ENCODE data around the gene ABCB8. TPM values are rescaled to one million over a fixed set of nuclear protein-coding genes. Genes with fewer than 3 reads are reported as not detected.

ABCB8 gene
- total and polyA plus RNA-seq, 2 of the 8 experiments (the other 6 are each of a cell fraction or from before 2014, with no cell fraction given), result 17.7 to 27.0 TPM

DNA sequence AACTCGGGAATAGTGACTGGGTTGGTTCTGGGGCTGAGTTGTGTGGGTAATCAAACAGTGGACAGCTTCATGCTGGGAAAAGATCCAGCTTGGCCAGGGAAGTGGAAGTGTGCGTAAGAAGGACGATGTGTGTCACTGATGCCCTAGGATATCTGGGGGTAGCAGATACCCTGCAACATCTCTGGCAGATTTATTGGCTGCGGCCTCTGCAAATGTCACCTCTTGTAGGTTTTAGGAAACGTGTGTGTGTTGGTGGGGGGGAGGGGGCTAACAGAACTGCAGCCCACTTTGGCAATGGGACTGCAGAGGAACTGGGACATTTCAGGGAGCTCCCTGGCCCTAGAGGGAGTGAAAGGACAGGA lies 57.1 kb downstream of the ABCB8 start:
- H2AK5ac ChIP-seq (ENCODE audit: low read depth, low read length), result no peak overlapping the region
- H4K20me1 ChIP-seq (replicated peaks in 1 of 2; ENCODE audit: control insufficient read depth in 1 of 2, insufficient read depth in 2 of 2, low read length in 2 of 2), result peaks cover 19 to 27% of the 10 kb centered on the region in 2 experiments
- ChIA-PET CTCF (ENCODE audit: partially characterized antibody) (interaction anchor here (0.8 to 15.1 kb wide), 12 partner anchors 8 to 142 kb away, joined by 3 to 448 read pairs (median 3); partner anchors contain the start of genes ABCF2 and SLC4A2), POLR2A (ENCODE audit: partially characterized antibody) (interaction anchor here (0.6 to 2.7 kb wide), 9 partner anchors 9 to 234 kb away, joined by 3 to 13 read pairs (median 4); partner anchors contain the start of genes ABCF2 and H2BK1)
- H4K5ac ChIP-seq (ENCODE audit: insufficient read length, low read depth, low read length), result no peak overlapping the region
- H3K27ac ChIP-seq (ENCODE audit: low read depth, low read length), result no peak overlapping the region
- WGBS, 2 experiments (ENCODE audit: extremely low coverage in 1 of 2, insufficient coverage in 1 of 2, insufficient read length in 1 of 2, insufficient replicate concordance in 2 of 2, low coverage in 1 of 2, low lambda C conversion rate in 2 of 2, missing lambda C conversion rate in 1 of 2), result 52% methylated on average over 5 of the region's 5 CpGs; no CpG with 5 or more reads in 1 of the 2 experiments
- no peak overlapping the region for H3K14ac ChIP-seq (ENCODE audit: insufficient read length)
- H3K36me3 ChIP-seq (ENCODE audit: control insufficient read depth in 2 of 4, insufficient read depth in 4 of 4, low read length in 3 of 4), result no peaks in the 10 kb centered on the region
- H3K79me1 ChIP-seq (ENCODE audit: low read depth, low read length), result peaks cover 5% of the 10 kb centered on the region
- no peak overlapping the region; the same call in 1 of the 2 replicates for H2BK12ac ChIP-seq (ENCODE audit: low read depth, low read length)
- H2BK5ac ChIP-seq (ENCODE audit: low read depth, low read length), result peak overlapping the region; percentile 42; the same call in 1 of the 2 replicates
- H3K27me3 ChIP-seq (replicated peaks in 1 of 4; ENCODE audit: control insufficient read depth in 3 of 4, extremely low read depth in 1 of 4, insufficient read depth in 3 of 4, low read length in 3 of 4), result peaks cover 0 to 26% (median 14%) of the 10 kb centered on the region in 4 experiments; a peak in 6 of 7 replicates
- H3K56ac ChIP-seq (replicated peaks; ENCODE audit: insufficient read length, low read depth, low read length), result no peak overlapping the region
- H3K4me3 ChIP-seq (ENCODE audit: extremely low read depth in 1 of 4, insufficient read depth in 2 of 4, low read depth in 3 of 4, low read length in 4 of 4), result peak overlapping the region in 3 of 4 experiments; percentile 48 to 64 (median 58); a peak in 5 of 8 replicates
- peak overlapping the region; percentile 78 to 85 for H3K4me2 ChIP-seq (ENCODE audit: insufficient read depth in 1 of 2, low read depth in 2 of 2, low read length in 2 of 2)
- no peak overlapping the region for H2BK120ac ChIP-seq (replicated peaks; ENCODE audit: low read depth, low read length)
- H3K18ac ChIP-seq (ENCODE audit: extremely low read depth, low read length), result 0 out of 2 replicates have a peak overlapping the region, but pooled peaks have one; percentile 15
- H3K4ac ChIP-seq (replicated peaks; ENCODE audit: insufficient read length, low read depth, low read length), result peak overlapping the region; percentile 46
- no peak overlapping the region for H3K23ac ChIP-seq (ENCODE audit: insufficient read length)
- H3K9ac ChIP-seq (replicated peaks in 1 of 4; ENCODE audit: extremely low read depth in 1 of 4, low read depth in 3 of 4, low read length in 3 of 4), result no peak overlapping the region
- H2BK20ac ChIP-seq (ENCODE audit: low read length), result no peak overlapping the region
- H2BK15ac ChIP-seq (ENCODE audit: low read length), result peak overlapping the region; percentile 88; the same call in 1 of the 2 replicates
- peaks cover 6 to 53% (median 31%) of the 10 kb centered on the region in 4 experiments for H3K4me1 ChIP-seq (replicated peaks in 1 of 4; ENCODE audit: control insufficient read depth in 3 of 4, insufficient read depth in 4 of 4, low read length in 3 of 4)
- FAIRE-seq (no peak), DNase-seq (ENCODE audit: low read depth in 1 of 2, low spot score in 2 of 2) (no peak)
- H3K23me2 ChIP-seq (ENCODE audit: low read depth, low read length), result peaks cover 32% of the 10 kb centered on the region
- H3K9me3 ChIP-seq (ENCODE audit: insufficient read depth in 2 of 2, low read depth in 1 of 2, low read length in 1 of 2), result no peaks in the 10 kb centered on the region
- no peak overlapping the region for H4K8ac ChIP-seq (ENCODE audit: extremely low read depth, insufficient read depth, low read length)
- peaks cover 0 to 26% of the 10 kb centered on the region in 2 experiments; a peak in 2 of 4 replicates for H3K79me2 ChIP-seq (ENCODE audit: control insufficient read depth in 1 of 2, insufficient read depth in 2 of 2, low read length in 2 of 2)
- peak overlapping the region; percentile 51 for H4K91ac ChIP-seq (replicated peaks; ENCODE audit: insufficient read length, low read length)
- H2AFZ ChIP-seq (ENCODE audit: low read length), result no peak overlapping the region
- TF ChIP-seq NANOG (IDR thresholded peaks at IDR 0.05; ENCODE audit: insufficient read depth, low read depth, low read length, poor library complexity, severe bottlenecking), result no peak
- TF ChIP-seq, protein P1, sequence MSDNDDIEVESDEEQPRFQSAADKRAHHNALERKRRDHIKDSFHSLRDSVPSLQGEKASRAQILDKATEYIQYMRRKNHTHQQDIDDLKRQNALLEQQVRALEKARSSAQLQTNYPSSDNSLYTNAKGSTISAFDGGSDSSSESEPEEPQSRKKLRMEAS (IDR thresholded peaks at IDR 0.05), result no peak
- TF ChIP-seq GTF2F1 (IDR thresholded peaks at IDR 0.05; ENCODE audit: borderline replicate concordance, low read depth, low read length), result no peak
- TF ChIP-seq SIN3A (conservative IDR thresholded peaks at IDR 0.05 in 1 of 2, IDR thresholded peaks at IDR 0.05 in 1 of 2; ENCODE audit: low read depth in 1 of 2, low read length in 2 of 2), result no peak
- TF ChIP-seq EZH2 (IDR thresholded peaks at IDR 0.05; ENCODE audit: low read depth, low read length, severe bottlenecking), result no peak
- TF ChIP-seq, protein P2, sequence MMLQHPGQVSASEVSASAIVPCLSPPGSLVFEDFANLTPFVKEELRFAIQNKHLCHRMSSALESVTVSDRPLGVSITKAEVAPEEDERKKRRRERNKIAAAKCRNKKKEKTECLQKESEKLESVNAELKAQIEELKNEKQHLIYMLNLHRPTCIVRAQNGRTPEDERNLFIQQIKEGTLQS (IDR thresholded peaks at IDR 0.05; ENCODE audit: insufficient read depth, low read depth, low read length), result no peak
- TF ChIP-seq JUN (IDR thresholded peaks at IDR 0.05; ENCODE audit: low read depth, low read length), result no peak
- TF ChIP-seq CREB1 (IDR thresholded peaks at IDR 0.05), result no peak
- 0 out of 2 replicates have a peak, but pooled peaks have one; percentile 14 for TF ChIP-seq SP4 (IDR thresholded peaks at IDR 0.05; ENCODE audit: low read length)
- TF ChIP-seq, protein P3, sequence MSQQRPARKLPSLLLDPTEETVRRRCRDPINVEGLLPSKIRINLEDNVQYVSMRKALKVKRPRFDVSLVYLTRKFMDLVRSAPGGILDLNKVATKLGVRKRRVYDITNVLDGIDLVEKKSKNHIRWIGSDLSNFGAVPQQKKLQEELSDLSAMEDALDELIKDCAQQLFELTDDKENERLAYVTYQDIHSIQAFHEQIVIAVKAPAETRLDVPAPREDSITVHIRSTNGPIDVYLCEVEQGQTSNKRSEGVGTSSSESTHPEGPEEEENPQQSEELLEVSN (IDR thresholded peaks at IDR 0.05), result no peak
- no peak for TF ChIP-seq EGR1 (IDR thresholded peaks at IDR 0.05; ENCODE audit: borderline replicate concordance, low read depth, low read length)
